ENCODE results near the gene ARL3.

Gene ARL3

DNA sequence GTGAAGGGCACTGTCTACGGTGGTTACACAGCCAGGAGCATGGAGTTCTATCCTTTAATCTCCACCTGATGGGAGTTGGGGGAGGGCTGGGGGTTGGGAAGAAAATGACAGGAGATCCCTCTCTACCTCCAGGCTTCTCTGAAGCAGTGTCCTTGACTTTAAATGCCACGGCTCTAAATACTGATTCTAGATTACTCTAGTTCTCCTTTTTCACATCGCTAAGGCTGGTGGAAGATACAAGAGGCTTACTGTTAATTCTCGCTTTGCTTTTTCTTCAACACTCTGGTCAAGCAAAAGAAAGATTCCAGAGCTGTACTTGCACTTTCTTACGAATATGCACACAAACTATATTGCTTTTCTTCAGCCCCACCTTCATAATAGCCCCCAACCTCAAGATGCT, 30.5 kb downstream of the ARL3 start:
- TF ChIP-seq OSR1 (CRISPR knock-in tag; IDR thresholded peaks at IDR 0.05) (no peak), ZNF70 (CRISPR knock-in tag; IDR thresholded peaks at IDR 0.05) (no peak), ZFP3 (CRISPR knock-in tag; IDR thresholded peaks at IDR 0.05) (no peak), TCF4 (CRISPR knock-in tag; IDR thresholded peaks at IDR 0.05; ENCODE audit: borderline replicate concordance) (no peak), ESRRG (CRISPR knock-in tag; IDR thresholded peaks at IDR 0.05) (no peak), ARNTL (CRISPR knock-in tag; IDR thresholded peaks at IDR 0.05; ENCODE audit: borderline replicate concordance, low read depth) (no peak), ZC3H10 (CRISPR knock-in tag; IDR thresholded peaks at IDR 0.05) (no peak), ZNF8 (CRISPR knock-in tag; IDR thresholded peaks at IDR 0.05) (no peak), RARB (CRISPR knock-in tag; IDR thresholded peaks at IDR 0.05) (no peak), ZFP30 (CRISPR knock-in tag; IDR thresholded peaks at IDR 0.05) (no peak), GLIS3 (CRISPR knock-in tag; IDR thresholded peaks at IDR 0.05) (no peak), TOX (CRISPR knock-in tag; IDR thresholded peaks at IDR 0.05; ENCODE audit: borderline replicate concordance) (no peak)
- TF ChIP-seq, protein P1, sequence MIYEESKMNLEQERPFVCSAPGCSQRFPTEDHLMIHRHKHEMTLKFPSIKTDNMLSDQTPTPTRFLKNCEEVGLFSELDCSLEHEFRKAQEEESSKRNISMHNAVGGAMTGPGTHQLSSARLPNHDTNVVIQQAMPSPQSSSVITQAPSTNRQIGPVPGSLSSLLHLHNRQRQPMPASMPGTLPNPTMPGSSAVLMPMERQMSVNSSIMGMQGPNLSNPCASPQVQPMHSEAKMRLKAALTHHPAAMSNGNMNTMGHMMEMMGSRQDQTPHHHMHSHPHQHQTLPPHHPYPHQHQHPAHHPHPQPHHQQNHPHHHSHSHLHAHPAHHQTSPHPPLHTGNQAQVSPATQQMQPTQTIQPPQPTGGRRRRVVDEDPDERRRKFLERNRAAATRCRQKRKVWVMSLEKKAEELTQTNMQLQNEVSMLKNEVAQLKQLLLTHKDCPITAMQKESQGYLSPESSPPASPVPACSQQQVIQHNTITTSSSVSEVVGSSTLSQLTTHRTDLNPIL (CRISPR knock-in tag; IDR thresholded peaks at IDR 0.05; ENCODE audit: low read depth) = no peak
- TF ChIP-seq, protein P2, sequence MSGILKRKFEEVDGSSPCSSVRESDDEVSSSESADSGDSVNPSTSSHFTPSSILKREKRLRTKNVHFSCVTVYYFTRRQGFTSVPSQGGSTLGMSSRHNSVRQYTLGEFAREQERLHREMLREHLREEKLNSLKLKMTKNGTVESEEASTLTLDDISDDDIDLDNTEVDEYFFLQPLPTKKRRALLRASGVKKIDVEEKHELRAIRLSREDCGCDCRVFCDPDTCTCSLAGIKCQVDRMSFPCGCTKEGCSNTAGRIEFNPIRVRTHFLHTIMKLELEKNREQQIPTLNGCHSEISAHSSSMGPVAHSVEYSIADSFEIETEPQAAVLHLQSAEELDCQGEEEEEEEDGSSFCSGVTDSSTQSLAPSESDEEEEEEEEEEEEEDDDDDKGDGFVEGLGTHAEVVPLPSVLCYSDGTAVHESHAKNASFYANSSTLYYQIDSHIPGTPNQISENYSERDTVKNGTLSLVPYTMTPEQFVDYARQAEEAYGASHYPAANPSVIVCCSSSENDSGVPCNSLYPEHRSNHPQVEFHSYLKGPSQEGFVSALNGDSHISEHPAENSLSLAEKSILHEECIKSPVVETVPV (CRISPR knock-in tag; IDR thresholded peaks at IDR 0.05) = no peak
- TF ChIP-seq, protein P3, sequence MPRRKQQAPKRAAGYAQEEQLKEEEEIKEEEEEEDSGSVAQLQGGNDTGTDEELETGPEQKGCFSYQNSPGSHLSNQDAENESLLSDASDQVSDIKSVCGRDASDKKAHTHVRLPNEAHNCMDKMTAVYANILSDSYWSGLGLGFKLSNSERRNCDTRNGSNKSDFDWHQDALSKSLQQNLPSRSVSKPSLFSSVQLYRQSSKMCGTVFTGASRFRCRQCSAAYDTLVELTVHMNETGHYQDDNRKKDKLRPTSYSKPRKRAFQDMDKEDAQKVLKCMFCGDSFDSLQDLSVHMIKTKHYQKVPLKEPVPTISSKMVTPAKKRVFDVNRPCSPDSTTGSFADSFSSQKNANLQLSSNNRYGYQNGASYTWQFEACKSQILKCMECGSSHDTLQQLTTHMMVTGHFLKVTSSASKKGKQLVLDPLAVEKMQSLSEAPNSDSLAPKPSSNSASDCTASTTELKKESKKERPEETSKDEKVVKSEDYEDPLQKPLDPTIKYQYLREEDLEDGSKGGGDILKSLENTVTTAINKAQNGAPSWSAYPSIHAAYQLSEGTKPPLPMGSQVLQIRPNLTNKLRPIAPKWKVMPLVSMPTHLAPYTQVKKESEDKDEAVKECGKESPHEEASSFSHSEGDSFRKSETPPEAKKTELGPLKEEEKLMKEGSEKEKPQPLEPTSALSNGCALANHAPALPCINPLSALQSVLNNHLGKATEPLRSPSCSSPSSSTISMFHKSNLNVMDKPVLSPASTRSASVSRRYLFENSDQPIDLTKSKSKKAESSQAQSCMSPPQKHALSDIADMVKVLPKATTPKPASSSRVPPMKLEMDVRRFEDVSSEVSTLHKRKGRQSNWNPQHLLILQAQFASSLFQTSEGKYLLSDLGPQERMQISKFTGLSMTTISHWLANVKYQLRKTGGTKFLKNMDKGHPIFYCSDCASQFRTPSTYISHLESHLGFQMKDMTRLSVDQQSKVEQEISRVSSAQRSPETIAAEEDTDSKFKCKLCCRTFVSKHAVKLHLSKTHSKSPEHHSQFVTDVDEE (CRISPR knock-in tag; IDR thresholded peaks at IDR 0.05) = no peak
- no peak for ATAC-seq

DNA sequence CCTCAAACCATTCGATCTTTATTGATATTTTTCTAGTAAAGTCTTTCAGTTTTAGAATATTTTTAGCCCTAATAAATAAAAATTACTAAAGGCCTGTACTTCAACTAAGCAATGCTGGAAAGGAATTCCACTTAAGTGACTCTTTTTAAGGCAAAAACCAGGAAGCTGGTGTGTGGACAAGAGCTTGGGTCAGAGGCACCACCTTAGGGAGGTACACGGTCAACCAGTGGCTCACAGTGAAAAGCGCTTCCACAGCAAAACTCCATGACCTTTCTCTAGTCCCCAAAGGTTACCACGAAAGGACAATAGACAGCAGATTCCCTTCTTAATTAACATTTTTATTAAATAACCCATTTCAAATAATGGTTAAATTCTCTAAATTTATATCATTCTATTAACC, 31.2 kb downstream of the ARL3 start:
- ATAC-seq = no peak
- TF ChIP-seq ZFP30 (CRISPR knock-in tag; IDR thresholded peaks at IDR 0.05) (no peak), RARB (CRISPR knock-in tag; IDR thresholded peaks at IDR 0.05) (no peak), GLIS3 (CRISPR knock-in tag; IDR thresholded peaks at IDR 0.05) (no peak), ZC3H10 (CRISPR knock-in tag; IDR thresholded peaks at IDR 0.05) (no peak), ARNTL (CRISPR knock-in tag; IDR thresholded peaks at IDR 0.05; ENCODE audit: borderline replicate concordance, low read depth) (no peak), ISL1 (CRISPR knock-in tag; IDR thresholded peaks at IDR 0.05) (no peak), ZFP3 (CRISPR knock-in tag; IDR thresholded peaks at IDR 0.05) (no peak), PPARA (CRISPR knock-in tag; IDR thresholded peaks at IDR 0.05; ENCODE audit: borderline replicate concordance) (no peak)
- TF ChIP-seq, protein P1 (CRISPR knock-in tag; IDR thresholded peaks at IDR 0.05; ENCODE audit: low read depth) = no peak
- TF ChIP-seq, protein P4, sequence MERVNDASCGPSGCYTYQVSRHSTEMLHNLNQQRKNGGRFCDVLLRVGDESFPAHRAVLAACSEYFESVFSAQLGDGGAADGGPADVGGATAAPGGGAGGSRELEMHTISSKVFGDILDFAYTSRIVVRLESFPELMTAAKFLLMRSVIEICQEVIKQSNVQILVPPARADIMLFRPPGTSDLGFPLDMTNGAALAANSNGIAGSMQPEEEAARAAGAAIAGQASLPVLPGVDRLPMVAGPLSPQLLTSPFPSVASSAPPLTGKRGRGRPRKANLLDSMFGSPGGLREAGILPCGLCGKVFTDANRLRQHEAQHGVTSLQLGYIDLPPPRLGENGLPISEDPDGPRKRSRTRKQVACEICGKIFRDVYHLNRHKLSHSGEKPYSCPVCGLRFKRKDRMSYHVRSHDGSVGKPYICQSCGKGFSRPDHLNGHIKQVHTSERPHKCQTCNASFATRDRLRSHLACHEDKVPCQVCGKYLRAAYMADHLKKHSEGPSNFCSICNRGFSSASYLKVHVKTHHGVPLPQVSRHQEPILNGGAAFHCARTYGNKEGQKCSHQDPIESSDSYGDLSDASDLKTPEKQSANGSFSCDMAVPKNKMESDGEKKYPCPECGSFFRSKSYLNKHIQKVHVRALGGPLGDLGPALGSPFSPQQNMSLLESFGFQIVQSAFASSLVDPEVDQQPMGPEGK (CRISPR knock-in tag; IDR thresholded peaks at IDR 0.05; ENCODE audit: borderline replicate concordance) = no peak

DNA sequence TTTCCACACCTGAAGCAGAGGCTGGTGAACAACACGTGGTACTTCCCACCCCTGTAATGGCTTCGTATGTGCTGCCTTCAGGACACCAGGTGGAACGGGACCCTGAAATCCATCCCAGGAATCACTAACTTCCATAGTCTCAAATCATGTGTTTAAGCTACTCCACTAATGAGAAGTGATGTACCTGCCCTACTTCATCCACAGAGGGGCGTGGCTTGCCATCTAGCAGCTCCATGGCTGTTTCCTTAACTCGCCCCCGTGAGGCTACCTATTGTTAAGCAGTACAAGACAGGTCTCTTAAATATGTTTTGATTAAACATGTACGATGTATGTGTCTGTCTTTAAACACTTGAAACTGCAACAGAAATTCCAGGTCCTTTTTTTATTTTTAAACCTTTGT, 31.8 kb downstream of the ARL3 start:
- ATAC-seq = no peak
- TF ChIP-seq CSDC2 (CRISPR knock-in tag; IDR thresholded peaks at IDR 0.05) (no peak), OSR1 (CRISPR knock-in tag; IDR thresholded peaks at IDR 0.05) (no peak), ZFP30 (CRISPR knock-in tag; IDR thresholded peaks at IDR 0.05) (no peak), ZFP3 (CRISPR knock-in tag; IDR thresholded peaks at IDR 0.05) (no peak), ZC3H10 (CRISPR knock-in tag; IDR thresholded peaks at IDR 0.05) (no peak), TOX (CRISPR knock-in tag; IDR thresholded peaks at IDR 0.05; ENCODE audit: borderline replicate concordance) (no peak), SNAI2 (CRISPR knock-in tag; IDR thresholded peaks at IDR 0.05) (no peak), ZNF70 (CRISPR knock-in tag; IDR thresholded peaks at IDR 0.05) (no peak), GLIS3 (CRISPR knock-in tag; IDR thresholded peaks at IDR 0.05) (no peak), BACH2 (CRISPR knock-in tag; IDR thresholded peaks at IDR 0.05; ENCODE audit: borderline replicate concordance) (no peak), ISL1 (CRISPR knock-in tag; IDR thresholded peaks at IDR 0.05) (no peak)
- TF ChIP-seq, protein P3 (CRISPR knock-in tag; IDR thresholded peaks at IDR 0.05) = no peak
- TF ChIP-seq, protein P2 (CRISPR knock-in tag; IDR thresholded peaks at IDR 0.05) = no peak
- TF ChIP-seq, protein P5, sequence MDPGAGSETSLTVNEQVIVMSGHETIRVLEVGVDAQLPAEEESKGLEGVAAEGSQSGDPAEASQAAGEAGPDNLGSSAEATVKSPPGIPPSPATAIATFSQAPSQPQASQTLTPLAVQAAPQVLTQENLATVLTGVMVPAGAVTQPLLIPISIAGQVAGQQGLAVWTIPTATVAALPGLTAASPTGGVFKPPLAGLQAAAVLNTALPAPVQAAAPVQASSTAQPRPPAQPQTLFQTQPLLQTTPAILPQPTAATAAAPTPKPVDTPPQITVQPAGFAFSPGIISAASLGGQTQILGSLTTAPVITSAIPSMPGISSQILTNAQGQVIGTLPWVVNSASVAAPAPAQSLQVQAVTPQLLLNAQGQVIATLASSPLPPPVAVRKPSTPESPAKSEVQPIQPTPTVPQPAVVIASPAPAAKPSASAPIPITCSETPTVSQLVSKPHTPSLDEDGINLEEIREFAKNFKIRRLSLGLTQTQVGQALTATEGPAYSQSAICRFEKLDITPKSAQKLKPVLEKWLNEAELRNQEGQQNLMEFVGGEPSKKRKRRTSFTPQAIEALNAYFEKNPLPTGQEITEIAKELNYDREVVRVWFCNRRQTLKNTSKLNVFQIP (CRISPR knock-in tag; IDR thresholded peaks at IDR 0.05; ENCODE audit: borderline replicate concordance, low read depth) = no peak

Data from SK-N-SH treated with all-trans-retinoic acid at 6 μM for 48 hours (cell line).